Osteoblast (primary cell): ENCODE data around the gene ESRRG. TPM values are rescaled to one million over a fixed set of nuclear protein-coding genes. Genes with fewer than 3 reads are reported as not detected.

ENCODE experiments used
- DNase-seq: peaks from one replicate; pipeline ENCODE4 v3.0.0; 2011; ENCODE audit warnings: low spot score, mixed read lengths; ENCODE audit not compliant: insufficient read length; ENCODE audit errors: missing footprints
- H2AFZ ChIP-seq: 2 replicates; pipeline ENCODE4 v1.6.0; 2011; ENCODE audit warnings: mild to moderate bottlenecking, low read length
- H3K27ac ChIP-seq: 2 replicates; pipeline ENCODE4 v1.5.1; 2011; ENCODE audit warnings: mild to moderate bottlenecking, low read depth, low read length, moderate library complexity
- H3K27me3 ChIP-seq: 2 replicates; pipeline ENCODE4 v1.6.0; 2012; ENCODE audit warnings: mild to moderate bottlenecking, control low read depth, inconsistent platforms, low read length, moderate library complexity; ENCODE audit not compliant: insufficient read depth
- H3K36me3 ChIP-seq: 2 replicates; pipeline ENCODE4 v1.5.1; 2011; ENCODE audit warnings: mild to moderate bottlenecking, low read length, control low read depth, moderate library complexity; ENCODE audit not compliant: insufficient read depth
- H3K4me1 ChIP-seq: 2 replicates; pipeline ENCODE4 v1.5.1; 2011; ENCODE audit warnings: mild to moderate bottlenecking, low read length, control low read depth, moderate library complexity; ENCODE audit not compliant: insufficient read depth
- H3K4me2 ChIP-seq: 2 replicates; pipeline ENCODE4 v1.6.0; 2011; ENCODE audit warnings: mild to moderate bottlenecking, low read length; ENCODE audit not compliant: insufficient read depth
- H3K4me3 ChIP-seq: fragments of 200-600 bp; sonication (generic); 3 replicates; pipeline ENCODE4 v1.5.1; 2012; ENCODE audit warnings: mild to moderate bottlenecking, low read length, inconsistent platforms; ENCODE audit not compliant: insufficient read depth
- H3K79me2 ChIP-seq: 2 replicates; pipeline ENCODE4 v1.6.0; 2012; ENCODE audit warnings: mild to moderate bottlenecking, low read length, control low read depth, inconsistent platforms; ENCODE audit not compliant: insufficient read depth
- H3K9me3 ChIP-seq: 2 replicates; pipeline ENCODE4 v1.5.1; 2011; ENCODE audit warnings: low read depth, low read length, control low read depth
- H4K20me1 ChIP-seq: 2 replicates; pipeline ENCODE4 v1.6.0; 2012; ENCODE audit warnings: mild to moderate bottlenecking, low read length, control low read depth; ENCODE audit not compliant: insufficient read depth
- total RNA-seq: library from RNA; depleted of rRNA; stranded (reverse); fragments of >200 nt; gene quantifications from 2 replicates; pipeline ENCODE4 v1.2.3, GENCODE V29; 2012
- TF ChIP-seq, protein P1 (sequence below): IDR thresholded peaks from 2 replicates; pipeline ENCODE4 v1.5.1; 2011; ENCODE audit warnings: mild to moderate bottlenecking, low read depth, low read length, moderate library complexity; ENCODE audit errors: extremely low read depth

The ESRRG gene
- total RNA-seq, 1 donor = not detected

DNA sequence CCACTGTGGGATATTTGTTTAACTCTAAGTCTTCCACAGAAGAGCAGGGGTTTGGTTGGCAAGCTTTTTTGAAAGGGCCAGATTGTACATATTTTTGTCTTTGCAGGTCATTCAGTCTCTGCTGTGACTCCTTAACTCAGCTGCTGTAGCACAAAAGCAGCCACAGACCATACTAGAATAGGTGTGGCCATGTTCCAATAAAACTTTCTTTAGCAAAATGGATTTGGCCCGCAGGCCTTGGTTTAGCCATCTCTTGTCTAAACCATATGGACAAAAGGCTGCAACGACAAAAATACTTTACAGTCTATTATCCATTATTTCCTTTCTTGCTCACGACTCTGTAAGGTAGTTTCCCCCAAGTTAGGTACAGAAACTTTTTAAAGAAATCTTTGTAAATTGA, 60.5 kb downstream of the ESRRG start:
- TF ChIP-seq, protein P1, sequence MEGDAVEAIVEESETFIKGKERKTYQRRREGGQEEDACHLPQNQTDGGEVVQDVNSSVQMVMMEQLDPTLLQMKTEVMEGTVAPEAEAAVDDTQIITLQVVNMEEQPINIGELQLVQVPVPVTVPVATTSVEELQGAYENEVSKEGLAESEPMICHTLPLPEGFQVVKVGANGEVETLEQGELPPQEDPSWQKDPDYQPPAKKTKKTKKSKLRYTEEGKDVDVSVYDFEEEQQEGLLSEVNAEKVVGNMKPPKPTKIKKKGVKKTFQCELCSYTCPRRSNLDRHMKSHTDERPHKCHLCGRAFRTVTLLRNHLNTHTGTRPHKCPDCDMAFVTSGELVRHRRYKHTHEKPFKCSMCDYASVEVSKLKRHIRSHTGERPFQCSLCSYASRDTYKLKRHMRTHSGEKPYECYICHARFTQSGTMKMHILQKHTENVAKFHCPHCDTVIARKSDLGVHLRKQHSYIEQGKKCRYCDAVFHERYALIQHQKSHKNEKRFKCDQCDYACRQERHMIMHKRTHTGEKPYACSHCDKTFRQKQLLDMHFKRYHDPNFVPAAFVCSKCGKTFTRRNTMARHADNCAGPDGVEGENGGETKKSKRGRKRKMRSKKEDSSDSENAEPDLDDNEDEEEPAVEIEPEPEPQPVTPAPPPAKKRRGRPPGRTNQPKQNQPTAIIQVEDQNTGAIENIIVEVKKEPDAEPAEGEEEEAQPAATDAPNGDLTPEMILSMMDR = no peak
- no peak overlapping the region for H3K27ac ChIP-seq
- H3K79me2 ChIP-seq = no peaks in the 10 kb centered on the region
- H3K9me3 ChIP-seq = no peaks in the 10 kb centered on the region
- no peak overlapping the region for H3K4me3 ChIP-seq
- no peak for DNase-seq
- H2AFZ ChIP-seq = no peak overlapping the region
- H3K4me1 ChIP-seq = no peaks in the 10 kb centered on the region
- no peaks in the 10 kb centered on the region for H3K27me3 ChIP-seq
- no peaks in the 10 kb centered on the region for H4K20me1 ChIP-seq
- H3K4me2 ChIP-seq = no peak overlapping the region
- H3K36me3 ChIP-seq = no peaks in the 10 kb centered on the region

DNA sequence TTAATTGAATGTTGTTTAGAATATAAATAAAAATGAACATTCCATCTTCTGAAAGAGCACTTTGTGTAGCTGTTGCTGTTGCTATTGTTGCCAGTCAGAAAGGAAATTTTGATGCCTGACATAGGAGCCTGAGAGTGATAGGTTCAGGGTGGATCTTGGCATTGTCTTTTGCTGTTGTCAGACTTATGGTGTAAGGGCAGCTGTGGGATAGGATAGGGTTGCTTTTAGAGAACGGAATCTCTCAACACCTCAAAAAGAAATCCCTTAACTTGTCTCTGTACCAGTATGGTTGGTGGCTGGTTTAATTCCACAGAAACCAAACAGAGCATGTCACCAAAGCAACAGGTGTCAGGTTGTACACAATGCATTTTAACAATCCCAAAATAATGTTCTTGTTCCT, 62.7 kb downstream of the ESRRG start:
- Histone ChIP-seq H3K27ac (no peak overlapping the region), H3K36me3 (no peaks in the 10 kb centered on the region), H2AFZ (no peak overlapping the region), H3K79me2 (no peaks in the 10 kb centered on the region), H3K4me2 (no peak overlapping the region), H4K20me1 (no peaks in the 10 kb centered on the region), H3K9me3 (no peaks in the 10 kb centered on the region), H3K4me3 (no peak overlapping the region), H3K27me3 (no peaks in the 10 kb centered on the region), H3K4me1 (no peaks in the 10 kb centered on the region)
- TF ChIP-seq, protein P1 = no peak
- DNase-seq = no peak

DNA sequence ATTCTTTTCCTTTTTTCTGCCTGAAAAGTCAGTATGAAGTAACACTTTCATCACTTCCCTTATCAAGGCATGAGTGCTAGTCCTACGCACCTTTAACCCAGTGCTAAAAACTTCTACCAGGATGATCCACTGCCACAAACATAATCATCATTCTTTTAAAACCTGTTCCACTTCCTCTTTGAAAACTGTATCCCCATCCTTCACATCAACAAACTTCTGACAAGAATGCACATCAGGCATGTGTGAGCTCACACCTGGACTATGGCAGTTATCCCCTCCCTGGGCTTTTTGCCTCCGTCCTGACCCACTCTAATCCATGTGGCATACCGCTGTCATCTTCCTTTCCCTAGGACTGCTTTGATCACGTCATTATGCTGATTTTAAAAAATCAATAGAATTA, 70.2 kb downstream of the ESRRG start:
- TF ChIP-seq, protein P1 = no peak
- no peak overlapping the region for H3K4me2 ChIP-seq

DNA sequence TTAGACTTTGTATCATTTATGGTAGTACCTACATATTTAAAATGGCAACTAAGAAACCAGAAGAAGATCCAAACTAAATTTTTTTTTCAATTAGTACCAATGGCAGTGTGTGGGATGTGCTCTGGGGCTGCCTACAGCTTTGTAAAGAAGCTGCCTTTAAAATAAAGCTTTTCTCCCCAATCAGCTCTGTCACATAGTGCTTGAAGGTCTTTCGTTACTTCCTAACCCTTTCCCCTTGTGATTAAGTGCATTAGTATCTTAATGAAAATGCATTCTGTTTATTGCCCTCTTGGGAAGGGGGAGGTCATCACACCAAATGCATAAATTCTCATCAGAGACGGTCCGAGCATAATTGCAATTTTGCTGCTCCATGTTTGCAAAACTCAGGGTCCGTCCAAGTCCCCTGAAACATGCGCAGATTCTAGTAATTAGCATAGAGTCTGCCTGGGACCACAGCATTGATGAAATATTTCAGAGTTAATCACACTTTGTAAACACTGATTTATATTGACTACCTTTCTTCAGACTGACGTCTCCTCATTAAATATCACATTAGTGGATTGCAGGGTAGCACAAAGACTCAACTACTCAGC, 71.3 kb downstream of the ESRRG start:
- Histone ChIP-seq H3K9me3 (no peaks in the 10 kb centered on the region), H3K79me2 (no peaks in the 10 kb centered on the region), H3K36me3 (no peaks in the 10 kb centered on the region), H3K27ac (no peak overlapping the region), H3K4me2 (no peak overlapping the region), H2AFZ (no peak overlapping the region), H3K4me3 (no peak overlapping the region), H3K27me3 (no peaks in the 10 kb centered on the region), H4K20me1 (no peaks in the 10 kb centered on the region), H3K4me1 (no peaks in the 10 kb centered on the region)
- no peak for DNase-seq
- TF ChIP-seq, protein P1 = no peak

More for the DNA sequence above, 70.2 kb downstream of the ESRRG start:
- no peaks in the 10 kb centered on the region for H3K27me3 ChIP-seq
- H3K36me3 ChIP-seq = no peaks in the 10 kb centered on the region
- no peak overlapping the region for H3K4me3 ChIP-seq
- H4K20me1 ChIP-seq = no peaks in the 10 kb centered on the region
- H3K9me3 ChIP-seq = no peaks in the 10 kb centered on the region
- no peaks in the 10 kb centered on the region for H3K4me1 ChIP-seq
- H3K27ac ChIP-seq = no peak overlapping the region
- no peak for DNase-seq
- no peaks in the 10 kb centered on the region for H3K79me2 ChIP-seq
- no peak overlapping the region for H2AFZ ChIP-seq
